HG03175 (cell line): ENCODE results near the gene CDH22.

Source experiments
- ATAC-seq: cut with Tn5 transposase; IDR thresholded peaks from one replicate; pipeline ENCODE4 v1.9.1; 2021; ENCODE audit warnings: mild to moderate bottlenecking, moderate library complexity; ENCODE audit not compliant: unreplicated experiment

The CDH22 gene

DNA sequence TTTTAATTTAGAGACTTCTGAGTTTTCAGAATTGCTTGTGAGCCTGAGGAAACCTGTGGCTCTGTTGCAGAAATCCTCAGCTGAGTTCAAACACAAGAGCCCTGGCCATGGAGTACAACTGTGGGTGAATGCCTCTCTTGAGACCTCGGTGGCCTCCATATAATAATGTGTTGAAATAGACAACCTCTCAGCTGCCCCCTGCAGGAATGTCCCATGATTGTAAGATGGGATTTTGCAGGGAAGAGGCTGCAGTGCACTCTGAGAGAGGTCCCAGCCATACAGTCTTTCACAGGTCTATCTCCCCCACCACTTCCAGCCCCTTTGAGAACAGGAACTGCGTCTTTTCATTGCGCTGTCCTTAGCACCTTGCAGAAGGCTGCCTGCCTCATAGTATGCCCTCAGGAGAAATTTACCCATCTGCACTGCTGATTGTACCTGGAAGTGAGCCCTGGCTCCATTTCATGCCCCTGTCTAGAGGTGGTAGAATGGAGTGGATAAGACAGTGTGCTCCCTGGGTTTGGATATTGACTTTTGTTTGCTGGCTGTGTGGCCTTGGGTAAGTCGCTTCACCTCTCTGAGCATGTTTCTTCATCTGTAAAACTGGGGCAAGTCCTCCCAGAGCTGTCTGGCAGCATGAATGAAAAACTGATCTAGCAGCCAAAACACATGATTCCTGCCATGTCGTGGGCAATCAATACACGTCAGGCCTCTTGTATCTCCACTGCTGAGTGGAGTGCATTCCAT is 16.8 kb upstream of the CDH22 start:
- no peak for ATAC-seq

DNA sequence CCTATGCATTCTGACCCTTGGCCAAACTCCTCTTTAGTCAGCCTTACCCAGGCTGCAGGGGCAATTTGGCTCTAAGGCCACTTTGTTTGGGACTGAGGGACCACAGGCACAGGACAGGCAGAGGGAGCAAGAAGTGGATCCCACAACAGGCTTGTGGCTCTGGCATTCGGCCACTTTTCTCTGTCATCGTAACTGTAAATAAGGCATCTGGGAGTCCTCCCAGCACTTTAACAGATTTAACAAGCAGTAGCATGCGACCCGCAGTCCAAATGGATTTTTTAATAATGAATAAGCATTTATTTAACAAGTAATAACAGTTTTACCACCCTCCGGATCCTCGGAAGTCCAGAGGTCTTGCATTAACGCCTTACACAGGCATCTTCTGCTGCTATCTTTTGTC is 16.1 kb upstream of the CDH22 start:
- no peak for ATAC-seq

DNA sequence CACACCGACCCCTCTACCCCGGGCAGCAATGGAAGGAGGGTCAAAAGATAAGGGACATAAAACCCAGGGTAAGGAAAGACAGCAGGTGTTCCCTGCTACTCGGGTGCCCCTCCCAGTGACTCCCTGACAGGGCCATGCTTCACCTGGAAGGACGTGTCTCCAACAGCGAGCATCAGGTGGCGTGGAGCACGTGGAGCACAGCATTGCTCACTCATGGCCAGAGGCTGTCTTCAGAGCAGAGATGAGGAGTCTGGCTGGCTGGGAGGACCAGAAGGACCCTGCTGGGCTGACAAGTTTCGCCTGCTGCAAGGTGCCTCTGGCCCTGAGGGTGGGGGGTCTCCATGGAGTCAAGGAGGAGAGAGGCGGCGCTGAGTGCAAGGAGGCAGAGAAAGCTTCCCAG is 15.3 kb upstream of the CDH22 start:
- no peak for ATAC-seq

DNA sequence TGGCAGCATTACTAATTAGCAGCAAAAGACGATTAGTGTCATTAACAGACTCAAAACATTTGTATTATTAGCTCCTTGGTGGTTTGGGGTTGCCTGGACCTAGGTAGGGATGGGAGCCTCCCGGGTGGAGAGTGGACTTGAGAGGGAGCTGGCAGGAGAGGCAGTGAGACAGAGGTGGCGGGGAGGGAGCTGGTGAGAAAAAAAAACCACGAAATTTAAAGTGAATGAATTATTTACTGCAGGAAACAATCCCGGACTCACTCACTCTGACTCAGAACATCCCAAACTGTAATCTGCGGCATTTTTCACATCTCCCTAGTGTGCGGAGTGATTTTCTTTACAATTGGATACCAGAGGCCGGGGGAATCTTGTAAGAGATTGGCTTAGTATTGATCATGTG is 14.3 kb upstream of the CDH22 start:
- no peak for ATAC-seq

DNA sequence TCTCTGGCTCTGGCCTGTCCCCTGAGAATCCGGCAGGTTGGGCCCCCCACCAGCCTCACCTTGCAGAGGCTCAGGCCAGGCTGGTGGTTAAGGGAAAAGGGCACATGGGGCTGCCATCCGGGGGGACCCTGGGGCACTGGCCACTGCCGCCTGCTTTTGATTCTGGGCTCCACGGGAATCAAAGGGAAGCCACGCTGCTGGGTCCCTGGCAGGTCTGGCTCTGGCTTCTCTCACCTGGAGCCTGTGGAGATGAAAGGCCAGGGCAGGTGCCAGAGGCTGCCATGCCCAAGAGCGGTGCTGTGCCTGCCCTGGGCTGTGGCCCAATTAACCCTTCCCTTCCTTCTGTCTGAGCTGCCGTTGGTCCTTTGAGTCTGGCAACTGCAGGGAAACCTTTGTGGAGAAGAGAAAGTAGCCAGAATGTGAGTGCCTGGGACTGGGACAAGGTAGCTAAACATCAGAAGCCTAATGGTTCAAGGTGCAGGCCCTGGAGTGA is 9.4 kb upstream of the CDH22 start:
- no peak for ATAC-seq

DNA sequence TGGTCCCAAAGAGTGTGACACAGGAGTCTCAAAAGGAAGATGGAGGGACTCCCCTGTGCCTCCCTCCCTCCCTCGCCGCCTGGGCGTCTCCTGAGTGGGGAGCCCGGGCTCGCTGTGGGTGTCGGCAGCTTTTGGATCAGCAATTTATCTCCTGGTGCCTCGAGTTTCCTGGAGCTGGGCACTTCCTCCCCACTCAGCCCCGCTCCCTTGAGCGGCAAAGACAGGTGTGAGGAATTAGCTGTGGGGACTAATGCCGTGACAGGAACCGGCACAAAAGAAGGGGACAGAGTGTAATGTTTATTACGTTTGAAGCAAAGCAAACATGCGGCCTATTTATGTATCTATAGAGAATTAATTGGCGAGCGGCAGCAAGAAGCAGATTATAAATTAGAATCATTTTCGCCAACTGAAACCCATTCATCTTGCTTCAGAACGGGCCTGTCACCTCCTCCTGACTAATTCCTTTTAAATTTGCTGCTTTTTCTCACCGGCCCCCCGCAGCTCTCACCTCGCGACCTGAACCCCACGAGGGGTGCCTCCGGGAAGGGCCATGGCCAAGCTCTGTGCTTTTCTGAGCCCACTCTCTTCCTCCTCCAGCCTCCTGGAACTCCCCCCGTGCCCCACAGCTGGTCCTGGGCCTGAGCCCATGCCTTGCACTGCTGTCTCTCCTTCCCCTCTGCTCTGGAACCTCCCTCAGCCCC is 8.8 kb upstream of the CDH22 start:
- ATAC-seq = no peak

DNA sequence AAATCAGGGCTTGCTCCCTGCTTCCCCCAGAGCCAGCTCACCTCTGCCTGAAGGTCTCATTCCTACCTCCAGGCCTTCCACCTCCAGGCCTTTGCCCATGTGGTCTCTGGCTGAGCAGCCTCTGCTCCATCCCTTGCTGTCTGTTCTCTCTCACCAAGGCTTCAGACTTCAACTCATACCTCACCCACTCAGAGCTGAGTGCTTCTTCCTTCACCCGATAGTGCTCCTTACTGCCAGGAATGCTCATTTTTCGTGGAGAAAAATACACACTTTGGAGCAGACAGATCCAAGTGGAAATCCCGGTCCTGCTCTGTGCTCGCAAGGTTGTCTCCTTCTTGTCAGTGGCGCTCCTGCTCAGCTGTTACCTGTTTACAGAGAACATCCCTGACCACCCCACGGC is 7.0 kb upstream of the CDH22 start:
- no peak for ATAC-seq

DNA sequence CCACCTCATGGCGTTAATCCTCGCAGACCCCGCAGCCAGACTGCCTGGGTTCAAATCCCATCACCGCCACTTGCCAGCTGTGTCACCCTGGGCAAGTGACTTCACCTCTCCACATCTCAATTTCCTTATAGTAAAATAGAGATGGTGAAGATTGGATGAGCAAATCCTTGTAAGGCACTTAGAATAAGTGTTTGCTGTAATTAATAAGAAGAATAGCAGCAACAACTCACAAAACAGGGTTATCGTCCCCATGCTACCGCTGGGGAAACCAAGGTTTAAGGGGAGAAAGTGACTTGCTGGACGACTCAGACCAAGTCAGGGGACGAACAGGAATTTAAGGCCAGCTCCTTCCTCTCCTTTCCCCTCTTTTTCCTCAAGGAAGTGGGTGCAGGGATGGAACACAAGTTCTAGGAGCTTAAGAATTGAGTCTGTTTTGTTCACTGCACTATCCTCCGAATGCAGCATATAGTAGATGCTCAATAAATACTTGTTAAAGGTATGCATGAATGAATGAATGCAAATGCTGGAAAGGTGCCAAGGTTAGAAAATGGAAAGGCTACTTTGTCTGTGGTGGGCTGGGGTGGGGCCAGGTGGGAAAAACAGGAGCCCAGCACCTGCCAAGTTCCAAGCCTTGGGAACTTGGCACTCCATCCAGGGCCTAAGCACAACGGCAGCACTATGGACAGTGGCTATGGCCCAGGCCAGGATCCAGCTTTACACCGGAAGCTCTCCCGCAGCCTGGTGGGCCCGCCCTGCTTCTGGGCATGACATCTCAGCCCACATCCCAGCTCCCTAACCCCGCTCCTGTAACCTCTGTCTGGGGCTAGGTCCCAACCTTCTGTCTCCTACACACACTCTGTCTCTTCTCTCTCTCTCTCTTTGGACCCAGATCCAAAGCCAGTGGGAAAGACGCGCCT is 4.9 kb upstream of the CDH22 start:
- ATAC-seq = no peak

DNA sequence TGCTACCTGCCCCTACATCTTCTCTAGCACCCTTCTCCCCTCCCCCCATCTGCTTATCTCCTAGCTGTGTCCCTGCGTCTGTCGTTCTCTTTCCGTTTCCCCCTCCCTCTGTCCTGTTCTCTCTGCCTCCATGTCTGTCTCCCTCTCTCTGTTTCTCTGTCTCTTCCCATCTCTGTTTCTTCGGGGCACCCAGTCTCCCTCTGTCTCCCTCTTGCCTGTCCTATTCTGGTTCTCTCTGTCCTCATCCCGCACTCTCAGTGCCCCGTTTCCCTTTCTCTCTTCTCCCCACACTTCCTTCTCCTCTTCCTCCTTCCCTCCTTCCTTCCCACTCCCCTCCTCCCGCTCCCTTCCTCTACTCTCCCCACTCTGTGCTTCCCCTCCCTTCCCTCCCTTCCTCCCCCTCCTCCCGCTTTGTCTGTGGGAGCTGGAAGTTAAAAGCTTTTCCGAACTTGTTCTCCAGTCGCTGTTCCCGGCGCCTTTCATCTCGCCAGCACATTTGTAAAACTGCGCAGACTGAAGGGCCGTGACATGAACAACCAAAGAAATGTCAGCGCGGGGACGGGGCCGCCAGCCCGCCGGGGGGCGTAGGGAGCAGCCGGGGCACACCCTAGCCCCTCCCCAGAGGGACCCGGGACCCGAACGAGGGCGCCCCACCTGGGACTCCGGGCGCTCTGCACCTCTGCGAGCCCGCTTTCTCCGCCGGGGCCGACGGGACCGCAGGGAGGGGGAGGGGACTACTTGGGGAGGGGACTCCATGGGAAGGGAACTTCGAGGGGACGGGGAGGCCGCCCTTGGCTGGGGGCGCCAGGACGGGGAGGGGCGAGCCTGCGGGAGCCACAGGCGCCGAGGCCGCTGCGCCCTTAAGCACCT is 4.0 kb upstream of the CDH22 start:
- ATAC-seq = no peak

DNA sequence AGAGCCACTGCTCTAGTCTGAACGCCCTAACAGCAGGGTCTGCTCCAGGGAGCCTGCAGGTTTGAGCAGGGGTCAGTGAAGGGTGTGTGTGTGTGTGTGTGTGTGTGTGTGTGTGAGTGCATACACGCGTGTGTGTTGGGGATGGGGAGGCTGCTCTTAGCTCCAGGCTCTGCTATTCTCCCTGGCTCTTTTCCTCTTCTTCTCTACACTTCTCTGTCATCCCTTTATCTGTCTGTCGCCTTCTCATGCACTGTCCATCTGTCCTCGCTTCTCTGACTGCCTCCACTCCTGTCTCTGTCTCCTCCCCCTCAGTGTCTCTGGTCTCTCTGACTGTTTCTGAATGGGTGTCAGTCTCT is 3.4 kb upstream of the CDH22 start:
- ATAC-seq = no peak

DNA sequence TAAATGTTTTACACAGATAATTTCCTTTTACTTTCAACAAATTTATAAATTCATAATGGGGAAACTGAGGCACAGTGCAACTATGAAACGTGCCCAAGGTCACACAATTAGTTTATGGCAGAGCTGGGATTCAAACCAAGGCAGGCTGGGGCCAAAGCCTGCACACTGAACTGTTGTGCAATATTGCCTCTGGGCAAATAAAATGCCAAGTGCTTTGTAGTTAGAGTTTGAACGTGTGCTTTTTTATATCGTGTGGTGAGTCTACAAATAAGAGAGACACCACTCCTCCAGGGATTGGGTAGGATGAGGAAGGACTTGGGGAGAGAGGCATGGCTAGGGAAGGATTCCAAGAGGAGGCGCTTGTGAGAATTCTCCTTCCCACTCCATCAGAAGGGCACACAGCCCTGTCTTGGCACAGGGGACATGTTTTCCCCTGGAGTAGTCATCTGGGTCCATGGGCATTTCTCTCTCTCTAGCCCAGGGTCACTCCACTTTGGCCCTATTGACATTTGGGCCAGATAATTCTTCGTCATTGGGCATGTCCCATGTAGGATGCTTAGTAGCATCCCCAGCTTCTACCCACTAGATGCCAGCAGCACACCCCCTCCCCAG is 2.8 kb upstream of the CDH22 start:
- ATAC-seq = no peak

DNA sequence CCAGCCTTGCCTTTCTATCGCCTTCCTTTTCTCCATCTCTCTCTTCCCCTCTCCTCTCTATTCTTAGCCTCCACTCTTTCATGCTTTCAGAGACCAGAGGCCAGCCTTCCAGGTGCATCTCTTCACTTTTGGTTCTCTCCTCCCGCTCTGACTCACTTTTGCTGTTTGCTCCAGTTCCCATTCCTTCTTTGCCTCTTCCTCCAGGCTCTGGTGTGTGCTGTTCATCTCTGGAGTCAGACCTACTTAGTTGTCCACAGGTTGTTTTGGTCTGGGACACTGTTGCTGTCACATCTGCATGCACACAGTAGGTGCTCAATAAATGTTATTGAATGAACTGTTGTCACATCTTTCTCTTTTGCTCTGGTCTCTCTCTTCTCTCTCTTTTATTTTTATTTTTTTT is 1.6 kb upstream of the CDH22 start:
- no peak for ATAC-seq

DNA sequence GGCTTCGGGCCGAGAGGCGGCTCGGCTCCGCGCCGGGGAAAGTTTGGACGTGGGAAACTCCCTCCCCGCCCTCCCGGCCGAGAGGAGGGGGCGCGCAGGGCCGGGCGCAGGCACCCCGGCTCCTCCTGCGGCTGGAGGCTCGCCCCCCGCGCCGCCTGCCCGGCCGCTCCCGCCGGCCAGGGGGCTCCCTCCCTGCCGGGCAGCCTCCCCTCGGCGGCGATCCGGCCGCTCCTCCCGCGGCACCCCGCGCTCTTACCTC is 370 bp downstream of the CDH22 start:
- no peak for ATAC-seq

DNA sequence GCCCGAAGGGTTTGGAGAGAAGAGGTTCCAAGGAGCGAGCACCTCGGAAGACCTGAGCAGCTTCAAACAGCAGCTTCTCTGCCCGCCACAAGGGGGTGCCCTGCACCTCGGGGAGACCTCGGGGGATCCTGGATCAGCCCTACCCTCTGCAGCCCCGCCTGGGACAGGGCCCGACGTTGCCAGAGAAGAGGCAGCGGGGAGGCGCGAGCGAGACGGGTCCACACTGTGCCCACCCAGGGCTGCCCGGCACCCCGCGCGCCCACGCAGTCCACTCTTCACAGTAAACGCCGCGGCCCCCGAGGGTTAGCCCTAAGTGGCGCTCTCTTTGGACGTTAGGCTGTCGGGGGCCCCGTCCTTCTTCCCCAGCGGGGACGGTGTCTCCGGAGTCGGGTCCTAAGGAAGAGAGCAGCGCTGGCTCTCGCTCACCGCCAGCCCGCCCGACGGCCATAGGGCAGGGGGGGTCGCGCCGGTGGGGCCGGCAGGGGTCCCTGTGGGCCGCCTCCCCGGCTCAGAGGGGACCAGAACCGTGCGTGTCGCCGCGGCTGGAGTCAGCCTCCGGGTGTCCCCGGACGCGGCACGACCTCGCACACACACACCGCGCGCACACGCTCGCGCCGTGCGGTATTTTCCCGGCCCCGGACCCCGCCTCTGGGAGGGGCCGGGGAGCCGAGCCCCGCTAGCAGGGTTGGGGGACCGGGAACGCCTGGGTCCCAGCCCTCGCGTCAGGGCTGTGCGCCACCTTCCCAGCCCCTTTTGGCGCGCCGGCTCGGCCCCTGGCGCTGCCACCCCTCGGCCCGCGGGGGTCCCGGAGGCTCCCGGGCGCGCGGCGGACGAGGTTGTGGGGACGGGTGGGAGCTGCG is 929 bp downstream of the CDH22 start:
- peak; percentile 69 for ATAC-seq

DNA sequence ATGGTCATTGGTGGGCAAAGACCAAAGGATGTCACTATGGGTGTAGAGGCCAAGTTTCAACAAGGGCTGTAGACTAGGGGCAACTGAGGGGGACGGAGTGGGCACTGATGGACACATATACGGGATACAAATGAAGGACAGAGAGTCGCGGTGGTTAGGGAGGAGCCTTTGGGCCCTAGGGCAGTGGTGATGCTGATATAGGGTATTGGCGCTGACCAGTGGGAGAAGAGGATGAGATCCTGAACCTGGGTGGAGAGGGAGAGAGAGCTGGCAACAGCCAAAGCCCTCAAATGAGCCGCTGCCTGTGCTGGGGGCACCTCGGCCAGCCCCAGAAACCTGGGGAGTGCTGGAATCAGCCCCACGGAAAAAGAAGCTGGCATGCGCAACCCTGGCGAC is 1.6 kb downstream of the CDH22 start:
- ATAC-seq = no peak

DNA sequence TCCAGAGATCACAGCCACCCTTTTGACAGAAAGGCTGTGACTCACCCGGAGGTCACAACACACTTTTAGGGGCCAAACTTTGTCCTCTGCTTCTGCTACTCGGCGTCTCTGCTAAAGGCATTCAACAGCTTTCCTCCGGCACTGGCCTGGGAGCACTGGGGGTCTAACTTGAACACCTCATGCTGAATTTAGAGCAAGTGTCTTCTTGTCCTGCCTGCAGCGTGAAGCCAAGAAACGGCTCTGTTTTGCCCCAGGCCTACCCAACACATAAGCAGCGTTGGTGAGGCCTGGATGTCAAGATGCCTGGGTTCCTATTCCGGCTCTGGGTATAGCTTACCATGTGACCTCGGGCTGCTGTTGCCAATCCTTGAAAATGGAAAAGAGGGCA is 2.3 kb downstream of the CDH22 start:
- ATAC-seq = no peak

DNA sequence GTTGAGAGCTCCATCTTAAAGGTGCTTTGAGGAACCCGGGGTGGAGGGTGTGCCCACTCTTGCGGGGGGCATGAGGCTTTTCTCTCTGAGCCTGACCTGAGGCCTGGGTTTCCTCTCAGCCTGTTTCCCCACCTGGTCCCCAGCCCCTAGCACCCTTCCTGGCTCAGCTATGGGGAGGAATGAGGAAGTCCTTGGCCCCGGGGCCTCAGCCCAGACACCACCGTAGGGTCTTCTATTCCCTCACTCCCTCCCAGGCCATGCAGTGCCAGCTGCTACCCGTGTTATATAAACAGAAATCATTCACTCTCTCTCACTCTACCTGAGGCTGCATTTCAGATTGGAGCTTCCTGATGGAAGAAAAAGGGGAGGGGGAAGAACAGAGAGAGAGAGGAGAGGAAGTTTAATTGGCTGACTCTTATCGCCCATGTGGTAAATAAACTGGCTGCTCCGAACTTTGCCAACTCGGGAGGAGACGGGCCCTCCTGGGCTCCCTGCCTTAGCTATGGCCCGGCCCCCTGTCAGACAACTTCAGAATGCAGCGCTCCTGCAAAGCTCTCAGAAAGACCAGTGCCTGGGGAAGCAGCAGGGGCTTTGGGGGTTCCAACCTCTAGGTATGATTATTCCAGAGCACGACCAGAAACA is 2.8 kb downstream of the CDH22 start:
- no peak for ATAC-seq

DNA sequence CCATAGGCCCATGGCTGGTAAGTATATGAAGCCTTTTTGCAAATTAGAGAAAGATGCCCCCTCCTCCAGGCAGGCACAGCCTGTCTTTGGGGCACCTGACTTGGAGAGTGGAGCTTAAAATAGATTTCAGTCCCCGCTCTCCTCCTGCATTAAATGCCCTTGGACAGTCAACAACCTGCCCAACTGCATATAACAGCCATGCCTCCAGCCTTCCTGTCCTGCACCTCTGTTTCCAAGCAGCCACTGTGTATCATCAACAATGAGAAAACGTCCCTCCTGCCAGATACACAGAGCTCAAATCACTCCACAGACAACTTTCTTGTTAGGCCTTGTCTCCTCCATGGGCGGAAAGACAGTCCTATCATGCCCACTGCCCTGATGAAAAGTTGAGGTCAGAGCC is 3.4 kb downstream of the CDH22 start:
- no peak for ATAC-seq

DNA sequence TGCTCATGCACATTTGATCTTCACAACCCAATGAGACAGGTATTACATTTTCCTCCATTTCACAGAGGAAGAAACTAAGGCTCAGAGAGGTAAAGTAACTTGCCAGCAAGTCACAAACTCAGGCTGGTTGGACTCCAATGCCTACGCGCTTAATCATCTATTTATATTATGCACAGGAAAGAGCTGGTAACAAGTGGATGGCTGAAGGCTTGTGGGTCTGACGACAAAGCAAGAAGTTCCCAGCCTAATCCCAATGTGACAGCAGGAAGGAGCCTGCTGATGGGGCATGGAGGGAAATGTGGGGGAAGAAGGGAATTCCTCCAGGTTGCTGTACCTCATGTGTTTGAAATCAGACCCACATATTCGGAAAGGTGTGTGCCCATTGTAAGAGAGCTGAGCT is 3.9 kb downstream of the CDH22 start:
- ATAC-seq = no peak
